GM12878 (cell line): ENCODE measurements around the gene DYSF. TPM values are rescaled to one million over a fixed set of nuclear protein-coding genes. Genes with fewer than 3 reads are reported as not detected.

Source experiments
- ATAC-seq: fragments of 200-7000 bp; cut with Tn5 transposase; 3 replicates; pipeline ENCODE4 v1.9.1; 2020; ENCODE audit warnings: mild to moderate bottlenecking, moderate library complexity
- BruUV-seq: library from RNA; stranded (reverse); fragments of 400-500 nt; replicated peaks from 2 replicates; lab custom pipeline; 2021; lab: Mats Ljungman, UMichigan
- CTCF ChIA-PET: fragments of 300-600 bp; sonication (Branson Sonifier 250); formaldehyde crosslinking; extraction: SDS; loops from one replicate; lab custom pipeline; 2021; ENCODE audit warnings: inconsistent platforms; lab: Yijun Ruan, JAX
- POLR2A ChIA-PET: fragments of 350-600 bp; formaldehyde crosslinking; extraction: SDS; loops from one replicate; lab custom pipeline; 2021; ENCODE audit warnings: inconsistent platforms; lab: Charles Lee
- RAD21 ChIA-PET: fragments of 300-600 bp; sonication (Branson Sonifier 250); formaldehyde crosslinking; loops from one replicate; lab custom pipeline; 2023; ENCODE audit warnings: antibody characterized with exemption; ENCODE audit not compliant: unreplicated experiment; lab: Charles Lee
- SMC1A ChIA-PET: fragments of 300-600 bp; sonication (Branson Sonifier 250); formaldehyde crosslinking; loops from one replicate; lab custom pipeline; 2023; ENCODE audit not compliant: unreplicated experiment, uncharacterized antibody; lab: Charles Lee
- DNase-seq: peaks from one replicate; pipeline ENCODE4 v3.0.0-alpha.2; 2011; ENCODE audit warnings: low read depth, low spot score
- FAIRE-seq: peaks from 3 replicates; lab custom pipeline; 2011; peaks lifted over from hg19 to GRCh38; lab: Jason Lieb, UNC
- H2AFZ ChIP-seq: 2 replicates; pipeline ENCODE4 v1.6.0; 2011; ENCODE audit warnings: low read depth, low read length, control low read depth; ENCODE audit not compliant: control insufficient read depth
- H3K27ac ChIP-seq: 2 replicates; pipeline ENCODE4 v1.5.1; 2011; ENCODE audit warnings: control low read depth; ENCODE audit not compliant: control insufficient read depth, insufficient read depth
- H3K27me3 ChIP-seq, 2 experiments: replicated peaks in 1 of 2; 2 replicates each; pipeline versions ENCODE4 v1.6.0 to v1.6.1; 2011; ENCODE audit warnings: low read length in 1 of 2; ENCODE audit not compliant: control insufficient read depth in 2 of 2, insufficient read depth in 2 of 2
- H3K36me3 ChIP-seq, 2 experiments: 2 replicates each; pipeline ENCODE4 v1.5.1; 2011; ENCODE audit warnings: low read length in 1 of 2; ENCODE audit not compliant: control insufficient read depth in 2 of 2, insufficient read depth in 2 of 2
- H3K4me1 ChIP-seq: 2 replicates; pipeline ENCODE4 v1.6.1; 2011; ENCODE audit warnings: mild to moderate bottlenecking, low read length, moderate library complexity, mixed read lengths; ENCODE audit not compliant: control insufficient read depth, insufficient read depth
- H3K4me2 ChIP-seq: 2 replicates; pipeline ENCODE4 v1.6.0; 2011; ENCODE audit warnings: control low read depth; ENCODE audit not compliant: control insufficient read depth, insufficient read depth
- H3K4me3 ChIP-seq: fragments of 200-600 bp; sonication (generic); 2 replicates; pipeline ENCODE4 v1.5.1; 2016
- H3K79me2 ChIP-seq: 2 replicates; pipeline ENCODE4 v1.6.0; 2011; ENCODE audit warnings: low read length; ENCODE audit not compliant: control insufficient read depth, insufficient read depth
- H3K9ac ChIP-seq: 2 replicates; pipeline ENCODE4 v1.8.0; 2011; ENCODE audit warnings: low read length, control low read depth, mixed read lengths; ENCODE audit not compliant: control insufficient read depth, insufficient read depth
- H3K9me3 ChIP-seq: replicated peaks from 3 replicates; pipeline ENCODE4 v1.5.1; 2011; ENCODE audit warnings: mild to moderate bottlenecking, low read length; ENCODE audit not compliant: control insufficient read depth, insufficient read depth
- H4K20me1 ChIP-seq: 2 replicates; pipeline ENCODE4 v1.6.0; 2011; ENCODE audit not compliant: control insufficient read depth, insufficient read depth
- ASH2L ChIP-seq: fragments of 300-600, 200-600 bp; sonication (generic); IDR thresholded peaks from 2 replicates; pipeline ENCODE4 v1.6.1; 2017; ENCODE audit warnings: low read depth, mild to moderate bottlenecking, borderline replicate concordance
- EZH2 ChIP-seq: IDR thresholded peaks from 2 replicates; pipeline ENCODE4 v1.6.1; 2012; ENCODE audit warnings: low read depth, mild to moderate bottlenecking, control low read depth, inconsistent platforms, low read length, borderline replicate concordance; ENCODE audit not compliant: control insufficient read depth
- IKZF2 ChIP-seq, 2 experiments: fragments of 450-650 bp; IDR thresholded peaks; 2 replicates each; pipeline ENCODE4 v1.6.1; 2017; ENCODE audit warnings: mild to moderate bottlenecking in 2 of 2, moderate library complexity in 2 of 2
- IRF4 ChIP-seq: IDR thresholded peaks from 2 replicates; pipeline ENCODE4 v1.6.1; 2011; ENCODE audit warnings: low read depth, low read length
- KLF5 ChIP-seq: fragments of 450-650 bp; IDR thresholded peaks from 2 replicates; pipeline ENCODE4 v1.6.1; 2014; ENCODE audit warnings: mild to moderate bottlenecking; ENCODE audit not compliant: partially characterized antibody
- NBN ChIP-seq: fragments of 450-650 bp; IDR thresholded peaks from 2 replicates; pipeline ENCODE4 v1.6.1; 2016
- RAD21 ChIP-seq: IDR thresholded peaks from 2 replicates; pipeline ENCODE4 v1.6.1; 2011; ENCODE audit warnings: mild to moderate bottlenecking, low read depth, low read length, moderate library complexity; ENCODE audit not compliant: insufficient read depth
- SUZ12 ChIP-seq: fragments of 200-600 bp; sonication (generic); IDR thresholded peaks from one replicate; pipeline ENCODE4 v1.6.1; 2018; ENCODE audit warnings: antibody characterized with exemption, mild to moderate bottlenecking; ENCODE audit not compliant: unreplicated experiment
- TARDBP ChIP-seq: IDR thresholded peaks from 2 replicates; pipeline ENCODE4 v1.6.1; 2016; ENCODE audit warnings: borderline replicate concordance
- WGBS: methylation state at CpG from one replicate; pipeline ENCODE4 v1.1.6; 2016; ENCODE audit warnings: low lambda C conversion rate; ENCODE audit not compliant: insufficient replicate concordance, insufficient coverage; ENCODE audit errors: missing lambda C conversion rate; 5-methylcytosine and 5-hydroxymethylcytosine counted together
- in situ Hi-C: fragments of 300-500 bp; cut with MboI; formaldehyde crosslinking; loops from 9 replicates; pipeline ENCODE4 v1.14.3; 2018; ENCODE audit warnings: mixed read lengths
- intact Hi-C: fragments of 100-400 bp; cut with micrococcal nuclease; formaldehyde crosslinking; loops from one replicate; pipeline ENCODE4 v1.14.2; 2022; ENCODE audit not compliant: unreplicated experiment
- polyA plus RNA-seq, 11 experiments: library from polyadenylated mRNA; depleted of rRNA in 4 of 11; unstranded in 6 of 11; stranded (reverse) in 5 of 11; fragments of >200 nt; fragmentation: Nextera tagmentation in 4 of 11; fragmentation: Illumina TruSeq in 1 of 11; extraction: Ambion mirVana in 4 of 11; extraction: Trizol in 1 of 11; gene quantifications; 1 replicate in 1 of 11; 2 replicates in 10 of 11; pipeline versions ENCODE4 v1.2.1 to v1.2.3, GENCODE V29; 2011 to 2016; ENCODE audit warnings: inconsistent platforms in 2 of 11, missing spikeins in 2 of 11, low read depth in 1 of 11
- total RNA-seq, 4 experiments: library from RNA; depleted of rRNA in 3 of 4; stranded (reverse); fragments of >200 nt in 3 of 4; fragmentation: Illumina TruSeq in 1 of 4; extraction: Trizol in 1 of 4; gene quantifications; 2 replicates each; pipeline versions ENCODE4 v1.2.1 to v1.2.3, GENCODE V29; 2013 to 2021
- TF ChIP-seq, protein P1 (sequence below): fragments of 450-650 bp; formaldehyde crosslinking; IDR thresholded peaks from 2 replicates; pipeline ENCODE4 v1.4.0; 2022; ENCODE audit warnings: mild to moderate bottlenecking, moderate library complexity
- TF ChIP-seq, protein P2 (sequence below): fragments of 450-650 bp; IDR thresholded peaks from 2 replicates; pipeline ENCODE4 v1.6.1; 2017; ENCODE audit warnings: antibody characterized with exemption, mild to moderate bottlenecking, moderate library complexity
- TF ChIP-seq, protein P3 (sequence below): IDR thresholded peaks from 2 replicates; pipeline ENCODE4 v1.6.1; 2012; ENCODE audit warnings: low read depth, low read length, improper control_type of control experiment

The DYSF gene
- total and polyA plus RNA-seq, 10 of the 15 experiments (the other 5 are each of a cell fraction or from before 2014, with no cell fraction given) = under 0.01 to 0.15 (median 0.03) TPM; not detected in 7

DNA sequence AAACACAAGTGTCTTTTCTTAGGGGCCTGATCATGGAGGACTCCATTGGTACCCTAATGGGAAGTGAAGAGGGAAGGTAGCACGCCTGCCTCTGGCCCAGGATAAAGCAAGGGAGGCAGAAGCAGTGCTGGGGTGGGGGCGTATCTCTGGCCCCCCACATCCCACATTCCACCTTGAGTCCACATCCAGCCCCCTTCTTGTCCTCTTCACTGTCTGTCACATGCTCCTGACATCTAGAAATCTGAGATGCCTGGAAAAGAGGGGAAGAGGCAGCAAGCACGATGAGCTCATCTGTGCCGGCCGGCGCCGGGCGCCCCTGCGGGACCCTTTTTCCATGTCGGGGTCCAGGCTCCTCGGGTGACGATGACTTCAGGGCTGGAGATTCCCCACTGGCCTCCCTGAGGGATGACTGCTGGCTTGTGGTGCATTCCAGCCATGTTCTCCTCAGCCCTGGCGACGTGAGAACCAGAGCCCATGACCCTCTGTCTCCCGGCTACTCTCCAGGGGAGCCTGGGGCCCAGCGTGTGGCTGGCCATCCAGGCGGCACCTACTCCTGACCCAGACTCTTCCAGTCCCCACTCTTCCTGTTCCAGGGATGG, 277.5 kb downstream of the DYSF start:
- Histone ChIP-seq H3K4me1 (no peaks in the 10 kb centered on the region), H3K9ac (no peak overlapping the region), H3K79me2 (no peaks in the 10 kb centered on the region), H3K27ac (no peak overlapping the region), H3K9me3 (no peaks in the 10 kb centered on the region), H4K20me1 (no peaks in the 10 kb centered on the region), H3K4me2 (no peak overlapping the region), H2AFZ (no peak overlapping the region), H3K4me3 (no peak overlapping the region), H3K27me3 (no peaks in the 10 kb centered on the region), H3K36me3 (no peaks in the 10 kb centered on the region)
- WGBS = 40% methylated on average over 17 of the region's 17 CpGs
- ATAC-seq (no peak), DNase-seq (no peak), FAIRE-seq (no peak)
- BruUV-seq = no TSS peak
- ChIA-PET RAD21 (no interaction called here), CTCF (no interaction called here), POLR2A (no interaction called here), SMC1A (no interaction called here)
- no peak for TF ChIP-seq ASH2L
- no peak for TF ChIP-seq IRF4
- no peak for TF ChIP-seq TARDBP
- TF ChIP-seq, protein P1, sequence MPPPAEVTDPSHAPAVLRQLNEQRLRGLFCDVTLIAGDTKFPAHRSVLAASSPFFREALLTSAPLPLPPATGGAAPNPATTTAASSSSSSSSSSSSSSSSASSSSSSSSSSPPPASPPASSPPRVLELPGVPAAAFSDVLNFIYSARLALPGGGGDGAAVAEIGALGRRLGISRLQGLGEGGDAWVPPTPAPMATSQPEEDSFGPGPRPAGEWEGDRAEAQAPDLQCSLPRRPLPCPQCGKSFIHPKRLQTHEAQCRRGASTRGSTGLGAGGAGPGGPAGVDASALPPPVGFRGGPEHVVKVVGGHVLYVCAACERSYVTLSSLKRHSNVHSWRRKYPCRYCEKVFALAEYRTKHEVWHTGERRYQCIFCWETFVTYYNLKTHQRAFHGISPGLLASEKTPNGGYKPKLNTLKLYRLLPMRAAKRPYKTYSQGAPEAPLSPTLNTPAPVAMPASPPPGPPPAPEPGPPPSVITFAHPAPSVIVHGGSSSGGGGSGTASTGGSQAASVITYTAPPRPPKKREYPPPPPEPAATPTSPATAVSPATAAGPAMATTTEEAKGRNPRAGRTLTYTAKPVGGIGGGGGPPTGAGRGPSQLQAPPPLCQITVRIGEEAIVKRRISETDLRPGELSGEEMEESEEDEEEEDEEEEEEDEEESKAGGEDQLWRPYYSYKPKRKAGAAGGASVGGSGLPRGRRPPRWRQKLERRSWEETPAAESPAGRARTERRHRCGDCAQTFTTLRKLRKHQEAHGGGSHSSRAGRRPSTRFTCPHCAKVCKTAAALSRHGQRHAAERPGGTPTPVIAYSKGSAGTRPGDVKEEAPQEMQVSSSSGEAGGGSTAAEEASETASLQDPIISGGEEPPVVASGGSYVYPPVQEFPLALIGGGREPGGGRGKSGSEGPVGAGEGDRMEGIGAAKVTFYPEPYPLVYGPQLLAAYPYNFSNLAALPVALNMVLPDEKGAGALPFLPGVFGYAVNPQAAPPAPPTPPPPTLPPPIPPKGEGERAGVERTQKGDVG (CRISPR knock-in tag) = no peak
- TF ChIP-seq IKZF2 (IDR thresholded peaks at IDR 0.05) = no peak
- no peak for TF ChIP-seq RAD21
- TF ChIP-seq EZH2 = no peak
- TF ChIP-seq, protein P2, sequence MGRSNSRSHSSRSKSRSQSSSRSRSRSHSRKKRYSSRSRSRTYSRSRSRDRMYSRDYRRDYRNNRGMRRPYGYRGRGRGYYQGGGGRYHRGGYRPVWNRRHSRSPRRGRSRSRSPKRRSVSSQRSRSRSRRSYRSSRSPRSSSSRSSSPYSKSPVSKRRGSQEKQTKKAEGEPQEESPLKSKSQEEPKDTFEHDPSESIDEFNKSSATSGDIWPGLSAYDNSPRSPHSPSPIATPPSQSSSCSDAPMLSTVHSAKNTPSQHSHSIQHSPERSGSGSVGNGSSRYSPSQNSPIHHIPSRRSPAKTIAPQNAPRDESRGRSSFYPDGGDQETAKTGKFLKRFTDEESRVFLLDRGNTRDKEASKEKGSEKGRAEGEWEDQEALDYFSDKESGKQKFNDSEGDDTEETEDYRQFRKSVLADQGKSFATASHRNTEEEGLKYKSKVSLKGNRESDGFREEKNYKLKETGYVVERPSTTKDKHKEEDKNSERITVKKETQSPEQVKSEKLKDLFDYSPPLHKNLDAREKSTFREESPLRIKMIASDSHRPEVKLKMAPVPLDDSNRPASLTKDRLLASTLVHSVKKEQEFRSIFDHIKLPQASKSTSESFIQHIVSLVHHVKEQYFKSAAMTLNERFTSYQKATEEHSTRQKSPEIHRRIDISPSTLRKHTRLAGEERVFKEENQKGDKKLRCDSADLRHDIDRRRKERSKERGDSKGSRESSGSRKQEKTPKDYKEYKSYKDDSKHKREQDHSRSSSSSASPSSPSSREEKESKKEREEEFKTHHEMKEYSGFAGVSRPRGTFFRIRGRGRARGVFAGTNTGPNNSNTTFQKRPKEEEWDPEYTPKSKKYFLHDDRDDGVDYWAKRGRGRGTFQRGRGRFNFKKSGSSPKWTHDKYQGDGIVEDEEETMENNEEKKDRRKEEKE = no peak
- TF ChIP-seq, protein P3, sequence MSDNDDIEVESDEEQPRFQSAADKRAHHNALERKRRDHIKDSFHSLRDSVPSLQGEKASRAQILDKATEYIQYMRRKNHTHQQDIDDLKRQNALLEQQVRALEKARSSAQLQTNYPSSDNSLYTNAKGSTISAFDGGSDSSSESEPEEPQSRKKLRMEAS = no peak
- no peak for TF ChIP-seq SUZ12
- TF ChIP-seq KLF5 = no peak
- TF ChIP-seq NBN = no peak
- intact Hi-C loops = no loop called here
- in situ Hi-C loops = no loop called here
